Chondrocyte (in vitro differentiated cells): ENCODE measurements around the gene CACNB4. TPM values are rescaled to one million over a fixed set of nuclear protein-coding genes. Genes with fewer than 3 reads are reported as not detected.
A peak's percentile ranks its signal among the peaks of the same experiment; 100 is the strongest.

Source experiments
- DNase-seq: peaks from one replicate; pipeline ENCODE4 v3.0.0; 2021; ENCODE audit warnings: mixed read lengths, low spot score
- H3K27ac Mint-ChIP-seq: one replicate; pipeline ENCODE4 v1.8.0; 2021; ENCODE audit warnings: mild to moderate bottlenecking, moderate library complexity, mixed read lengths; ENCODE audit not compliant: unreplicated experiment
- H3K27me3 Mint-ChIP-seq: 2 replicates; pipeline ENCODE4 v1.8.0; 2021; ENCODE audit warnings: low read depth, mixed read lengths
- H3K36me3 Mint-ChIP-seq: 2 replicates; pipeline ENCODE4 v1.8.0; 2021; ENCODE audit warnings: low read depth, mixed read lengths
- H3K4me1 Mint-ChIP-seq: 2 replicates; pipeline ENCODE4 v1.8.0; 2021; ENCODE audit warnings: low read depth, mild to moderate bottlenecking, mixed read lengths
- H3K4me3 Mint-ChIP-seq: one replicate; pipeline ENCODE4 v1.8.0; 2021; ENCODE audit warnings: mild to moderate bottlenecking, moderate library complexity, mixed read lengths; ENCODE audit not compliant: unreplicated experiment
- H3K9me3 Mint-ChIP-seq: 2 replicates; pipeline ENCODE4 v1.8.0; 2021; ENCODE audit warnings: low read depth, mixed read lengths
- long read RNA-seq: library from polyadenylated mRNA; stranded (forward); transcript quantifications from one replicate; pipeline ENCODE4 v2.0.0, GENCODE V29; 2021
- total RNA-seq: library from RNA; stranded (reverse); gene quantifications from 3 replicates; pipeline ENCODE4 v1.2.1, GENCODE V29; 2021
- TF ChIP-seq, protein P1 (sequence below): fragments of 200-600 bp; sonication (generic); IDR thresholded peaks from 2 replicates; pipeline ENCODE4 v1.5.0; 2021; ENCODE audit warnings: antibody characterized with exemption, mild to moderate bottlenecking, moderate library complexity

CACNB4 gene
- 2.0 to 6.0 TPM (median 2.1 TPM) in 3 replicates for total RNA-seq
- long read RNA-seq, partial matches to known transcripts, result 0 of 1 reads
- long read RNA-seq, other reads (novel, unspliced or antisense), result 1 of 1 reads

GRCh38 chr2:152098496-152099366 lies at the start of gene CACNB4:
TSS of gene CACNB4 (minus strand) at chr2:152099044.
- H3K4me1 Mint-ChIP-seq, result peaks cover 19% of the 10 kb centered on the region
- H3K36me3 Mint-ChIP-seq, result no peaks in the 10 kb centered on the region
- H3K4me3 Mint-ChIP-seq, result peak within 1 kb of the TSS; percentile 77
- no peak for DNase-seq
- no peaks in the 10 kb centered on the region for H3K9me3 Mint-ChIP-seq
- peak within 1 kb of the TSS; percentile 49 for H3K27ac Mint-ChIP-seq
- H3K27me3 Mint-ChIP-seq, result peaks cover 18% of the 10 kb centered on the region
- TF ChIP-seq, protein P1, sequence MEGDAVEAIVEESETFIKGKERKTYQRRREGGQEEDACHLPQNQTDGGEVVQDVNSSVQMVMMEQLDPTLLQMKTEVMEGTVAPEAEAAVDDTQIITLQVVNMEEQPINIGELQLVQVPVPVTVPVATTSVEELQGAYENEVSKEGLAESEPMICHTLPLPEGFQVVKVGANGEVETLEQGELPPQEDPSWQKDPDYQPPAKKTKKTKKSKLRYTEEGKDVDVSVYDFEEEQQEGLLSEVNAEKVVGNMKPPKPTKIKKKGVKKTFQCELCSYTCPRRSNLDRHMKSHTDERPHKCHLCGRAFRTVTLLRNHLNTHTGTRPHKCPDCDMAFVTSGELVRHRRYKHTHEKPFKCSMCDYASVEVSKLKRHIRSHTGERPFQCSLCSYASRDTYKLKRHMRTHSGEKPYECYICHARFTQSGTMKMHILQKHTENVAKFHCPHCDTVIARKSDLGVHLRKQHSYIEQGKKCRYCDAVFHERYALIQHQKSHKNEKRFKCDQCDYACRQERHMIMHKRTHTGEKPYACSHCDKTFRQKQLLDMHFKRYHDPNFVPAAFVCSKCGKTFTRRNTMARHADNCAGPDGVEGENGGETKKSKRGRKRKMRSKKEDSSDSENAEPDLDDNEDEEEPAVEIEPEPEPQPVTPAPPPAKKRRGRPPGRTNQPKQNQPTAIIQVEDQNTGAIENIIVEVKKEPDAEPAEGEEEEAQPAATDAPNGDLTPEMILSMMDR, result no peak

DNA sequence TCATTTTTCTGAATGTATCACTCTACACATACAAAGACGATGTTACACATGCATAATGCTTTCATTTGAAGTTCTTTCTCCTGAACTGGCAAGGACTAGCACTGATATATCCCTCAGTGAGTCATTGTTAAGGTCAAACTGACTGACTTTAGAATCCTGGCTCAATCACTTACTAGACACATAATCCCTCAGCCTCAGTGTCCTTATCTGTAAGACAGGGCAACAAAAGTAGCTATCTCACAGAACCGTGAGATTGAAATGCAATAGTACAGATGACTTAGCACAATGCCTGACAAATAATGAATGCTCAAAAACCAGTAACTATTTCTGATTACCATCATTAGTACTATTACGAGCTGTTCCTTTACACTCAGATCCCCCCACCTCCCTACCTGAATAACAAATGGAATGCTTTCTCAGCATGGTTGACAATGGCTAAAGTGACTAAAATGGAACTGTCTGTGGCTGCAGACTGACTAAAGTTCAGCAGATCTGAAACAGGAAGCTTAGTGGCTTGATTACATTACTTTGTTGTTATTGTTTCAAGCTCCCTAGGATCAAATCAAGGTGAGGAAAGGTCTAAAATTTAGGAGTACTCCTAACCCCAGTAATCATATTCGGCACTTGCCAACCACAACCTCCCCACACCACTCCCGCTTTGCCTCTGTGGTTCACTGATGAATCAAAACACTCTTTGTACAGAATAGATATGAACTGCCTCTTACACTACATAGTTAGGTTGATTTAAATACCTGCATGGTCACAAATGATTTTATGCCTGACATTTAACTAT lies 35.8 kb upstream of the CACNB4 start:
- TF ChIP-seq, protein P1, result no peak

DNA sequence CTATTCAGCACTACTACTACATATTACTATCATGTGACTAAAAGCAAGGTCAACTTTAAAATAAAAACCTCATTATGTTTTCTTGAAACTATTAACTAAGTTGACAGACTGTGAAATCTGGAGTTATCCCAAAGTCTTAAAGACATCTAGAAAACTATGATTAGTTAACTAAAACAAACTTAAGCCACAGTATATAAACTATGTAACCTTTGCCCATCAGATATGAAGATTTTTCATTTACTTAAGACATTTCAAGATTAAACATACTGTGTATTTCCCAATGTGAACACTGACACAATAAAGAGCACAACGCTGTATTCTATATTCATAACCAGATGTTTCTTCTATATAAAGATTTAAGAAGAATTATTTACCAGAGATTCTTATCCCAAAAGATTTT lies 33.5 kb upstream of the CACNB4 start:
- DNase-seq, result no peak
- Mint-ChIP-seq H3K4me1 (peaks cover 23% of the 10 kb centered on the region), H3K27me3 (no peaks in the 10 kb centered on the region), H3K9me3 (no peaks in the 10 kb centered on the region), H3K27ac (no peak overlapping the region), H3K36me3 (peaks cover 4% of the 10 kb centered on the region), H3K4me3 (no peak overlapping the region)
- TF ChIP-seq, protein P1, result no peak

More for the DNA sequence above, 35.8 kb upstream of the CACNB4 start:
- Mint-ChIP-seq H3K4me3 (no peak overlapping the region), H3K9me3 (no peaks in the 10 kb centered on the region), H3K27ac (peak overlapping the region; percentile 9), H3K4me1 (peaks cover 23% of the 10 kb centered on the region), H3K36me3 (peaks cover 8% of the 10 kb centered on the region), H3K27me3 (no peaks in the 10 kb centered on the region)
- no peak for DNase-seq

- H3K9me3 Mint-ChIP-seq, result no peaks in the 10 kb centered on the region
- TF ChIP-seq, protein P1, result no peak
- no peaks in the 10 kb centered on the region for H3K27me3 Mint-ChIP-seq
- no peak for DNase-seq
- peaks cover 13% of the 10 kb centered on the region for H3K36me3 Mint-ChIP-seq
- no peak overlapping the region for H3K4me3 Mint-ChIP-seq
- no peak overlapping the region for H3K27ac Mint-ChIP-seq
- peaks cover 11% of the 10 kb centered on the region for H3K4me1 Mint-ChIP-seq
These were observed 28.8 kb upstream of the CACNB4 start for GRCh38 chr2:152127628-152128027.

DNA sequence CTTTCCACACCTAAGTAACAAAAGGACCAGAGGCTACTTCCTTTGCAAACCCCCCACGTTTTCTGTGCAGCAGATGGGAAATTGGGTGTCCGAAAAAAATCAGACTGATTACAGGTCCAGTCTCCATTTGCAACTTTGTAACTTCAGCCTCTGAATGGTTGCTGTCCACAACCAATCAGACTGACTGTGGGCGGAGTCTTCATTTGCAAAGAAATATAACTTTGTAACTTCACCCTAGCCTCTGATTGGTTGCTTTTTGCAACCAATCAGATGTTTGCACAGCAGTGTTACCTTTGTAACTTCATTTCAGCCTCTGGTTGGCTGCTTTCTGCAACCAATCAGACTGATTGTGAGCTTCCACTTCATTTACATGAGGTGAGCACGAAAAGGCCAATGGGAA lies 27.8 kb upstream of the CACNB4 start:
- peaks cover 11% of the 10 kb centered on the region for H3K4me1 Mint-ChIP-seq
- H3K27me3 Mint-ChIP-seq, result no peaks in the 10 kb centered on the region
- TF ChIP-seq, protein P1, result no peak
- H3K4me3 Mint-ChIP-seq, result no peak overlapping the region
- H3K27ac Mint-ChIP-seq, result no peak overlapping the region
- peaks cover 11% of the 10 kb centered on the region for H3K36me3 Mint-ChIP-seq
- no peak for DNase-seq
- H3K9me3 Mint-ChIP-seq, result no peaks in the 10 kb centered on the region
